HEK293T (cell line): Measurements from ENCODE around the gene CASQ2.

Experiments
- CTCF ChIA-PET: fragments of 350-600 bp; formaldehyde crosslinking; extraction: SDS; loops from one replicate; lab custom pipeline; 2021; ENCODE audit warnings: antibody characterized with exemption, inconsistent platforms; lab: Yijun Ruan, JAX
- POLR2A ChIA-PET: fragments of 350-600 bp; formaldehyde crosslinking; extraction: SDS; loops from one replicate; lab custom pipeline; 2020; ENCODE audit warnings: antibody characterized with exemption, inconsistent platforms; lab: Yijun Ruan, JAX
- DNase-seq: peaks from one replicate; pipeline ENCODE4 v3.0.0; 2012; ENCODE audit warnings: mixed read lengths; ENCODE audit errors: extremely low spot score
- ARNT ChIP-seq: fragments of 450-650 bp; IDR thresholded peaks from 2 replicates; pipeline ENCODE4 v1.6.1; 2017; ENCODE audit warnings: mild to moderate bottlenecking
- BHLHE40 ChIP-seq: fragments of 450-650 bp; IDR thresholded peaks from 2 replicates; pipeline ENCODE4 v1.6.1; 2016; ENCODE audit warnings: mild to moderate bottlenecking, moderate library complexity, borderline replicate concordance
- CTBP1 ChIP-seq: fragments of 450-650 bp; IDR thresholded peaks from 2 replicates; pipeline ENCODE4 v1.6.1; 2016; ENCODE audit warnings: borderline replicate concordance
- ELF4 ChIP-seq: fragments of 450-650 bp; IDR thresholded peaks from 2 replicates; pipeline ENCODE4 v1.6.1; 2017; ENCODE audit warnings: antibody characterized with exemption
- FOXA1 ChIP-seq: fragments of 450-650 bp; IDR thresholded peaks from 2 replicates; pipeline ENCODE4 v1.6.1; 2016; ENCODE audit warnings: mild to moderate bottlenecking
- FOXK2 ChIP-seq: fragments of 450-650 bp; IDR thresholded peaks from 2 replicates; pipeline ENCODE4 v1.6.1; 2016; ENCODE audit warnings: mild to moderate bottlenecking
- FOXM1 ChIP-seq: fragments of 450-650 bp; IDR thresholded peaks from 2 replicates; pipeline ENCODE4 v1.6.1; 2017; ENCODE audit warnings: mild to moderate bottlenecking, borderline replicate concordance
- HDGF ChIP-seq: fragments of 450-650 bp; IDR thresholded peaks from 2 replicates; pipeline ENCODE4 v1.6.1; 2017; ENCODE audit warnings: antibody characterized with exemption, borderline replicate concordance
- L3MBTL2 ChIP-seq: fragments of 450-650 bp; conservative IDR thresholded peaks from 2 replicates; pipeline ENCODE4 v1.6.1; 2016; ENCODE audit warnings: mild to moderate bottlenecking
- LEF1 ChIP-seq: fragments of 450-650 bp; IDR thresholded peaks from 2 replicates; pipeline ENCODE4 v1.6.1; 2017; ENCODE audit warnings: mild to moderate bottlenecking, borderline replicate concordance
- NFRKB ChIP-seq: fragments of 450-650 bp; IDR thresholded peaks from 2 replicates; pipeline ENCODE4 v1.6.1; 2016; ENCODE audit warnings: mild to moderate bottlenecking, moderate library complexity
- SP1 ChIP-seq: fragments of 450-650 bp; IDR thresholded peaks from 2 replicates; pipeline ENCODE4 v1.6.1; 2017
- SUZ12 ChIP-seq: fragments of 450-650 bp; IDR thresholded peaks from 2 replicates; pipeline ENCODE4 v1.6.1; 2016; ENCODE audit warnings: mild to moderate bottlenecking
- TARDBP ChIP-seq: fragments of 450-650 bp; IDR thresholded peaks from 2 replicates; pipeline ENCODE4 v1.6.1; 2016
- ZNF384 ChIP-seq: fragments of 450-650 bp; IDR thresholded peaks from 2 replicates; pipeline ENCODE4 v1.6.1; 2016
- TF ChIP-seq, protein P1 (sequence below): fragments of 450-650 bp; IDR thresholded peaks from 2 replicates; pipeline ENCODE4 v1.6.1; 2016

CASQ2 gene

DNA sequence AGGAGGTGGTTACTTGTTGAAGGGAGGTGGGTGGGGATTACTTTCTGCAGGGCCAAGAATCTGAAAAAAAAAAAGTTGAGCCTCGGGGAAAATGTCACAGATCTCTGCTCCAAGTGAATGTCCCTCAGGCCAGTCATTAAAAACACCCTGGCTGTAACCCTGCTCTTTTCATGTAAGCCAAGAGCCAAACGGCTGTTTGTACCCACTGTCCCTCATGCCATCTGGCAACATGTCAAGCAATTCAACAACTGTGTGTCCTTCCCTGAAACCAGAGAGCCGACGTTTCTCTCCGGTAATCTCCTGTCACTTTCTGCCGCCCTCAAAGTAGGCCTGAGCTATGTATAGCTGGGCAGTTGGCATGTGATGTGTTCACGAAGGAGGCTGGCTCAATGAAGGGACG lies 14.7 kb downstream of the CASQ2 start:
- POLR2A ChIA-PET, result no interaction called here
- DNase-seq, result no peak
- no peak for TF ChIP-seq ZNF384
- TF ChIP-seq TARDBP, result no peak
- TF ChIP-seq HDGF, result no peak
- TF ChIP-seq FOXA1, result no peak
- no peak for TF ChIP-seq L3MBTL2
- TF ChIP-seq SP1, result no peak
- no peak for TF ChIP-seq ELF4
- TF ChIP-seq FOXM1, result no peak
- TF ChIP-seq NFRKB, result no peak
- TF ChIP-seq SUZ12, result no peak
- TF ChIP-seq, protein P1, sequence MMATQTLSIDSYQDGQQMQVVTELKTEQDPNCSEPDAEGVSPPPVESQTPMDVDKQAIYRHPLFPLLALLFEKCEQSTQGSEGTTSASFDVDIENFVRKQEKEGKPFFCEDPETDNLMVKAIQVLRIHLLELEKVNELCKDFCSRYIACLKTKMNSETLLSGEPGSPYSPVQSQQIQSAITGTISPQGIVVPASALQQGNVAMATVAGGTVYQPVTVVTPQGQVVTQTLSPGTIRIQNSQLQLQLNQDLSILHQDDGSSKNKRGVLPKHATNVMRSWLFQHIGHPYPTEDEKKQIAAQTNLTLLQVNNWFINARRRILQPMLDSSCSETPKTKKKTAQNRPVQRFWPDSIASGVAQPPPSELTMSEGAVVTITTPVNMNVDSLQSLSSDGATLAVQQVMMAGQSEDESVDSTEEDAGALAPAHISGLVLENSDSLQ, result no peak
- no peak for TF ChIP-seq BHLHE40
- TF ChIP-seq CTBP1, result no peak
- no peak for TF ChIP-seq FOXK2
- TF ChIP-seq LEF1, result no peak
- TF ChIP-seq ARNT, result no peak
- CTCF ChIA-PET, result interaction anchor here (0.6 kb wide), 1 partner anchor 78 kb away, joined by 5 read pairs; no protein-coding TSS in a partner anchor

DNA sequence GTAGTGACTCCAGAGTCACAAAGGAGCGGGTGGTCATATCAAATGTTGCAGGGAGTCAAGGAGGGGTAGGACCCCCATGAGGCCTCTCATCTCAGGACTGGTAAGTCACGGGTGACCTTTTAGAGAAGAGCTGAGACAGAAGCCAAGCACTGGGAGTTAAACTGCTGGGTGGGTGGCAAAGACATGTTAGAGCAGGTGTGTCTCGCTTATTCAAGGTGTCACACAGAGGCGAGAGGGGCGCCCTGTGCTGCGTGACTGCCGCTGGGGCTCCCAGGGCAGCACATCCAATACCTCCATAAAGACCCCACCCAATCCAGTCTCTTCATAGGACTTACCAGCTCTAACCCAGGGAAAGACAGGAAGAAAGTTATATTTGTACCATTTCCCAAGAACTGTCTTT lies 15.2 kb downstream of the CASQ2 start:
- no peak for DNase-seq
- POLR2A ChIA-PET, result no interaction called here
- TF ChIP-seq LEF1 (no peak), ARNT (no peak), NFRKB (no peak), HDGF (no peak)
- CTCF ChIA-PET, result no interaction called here

DNA sequence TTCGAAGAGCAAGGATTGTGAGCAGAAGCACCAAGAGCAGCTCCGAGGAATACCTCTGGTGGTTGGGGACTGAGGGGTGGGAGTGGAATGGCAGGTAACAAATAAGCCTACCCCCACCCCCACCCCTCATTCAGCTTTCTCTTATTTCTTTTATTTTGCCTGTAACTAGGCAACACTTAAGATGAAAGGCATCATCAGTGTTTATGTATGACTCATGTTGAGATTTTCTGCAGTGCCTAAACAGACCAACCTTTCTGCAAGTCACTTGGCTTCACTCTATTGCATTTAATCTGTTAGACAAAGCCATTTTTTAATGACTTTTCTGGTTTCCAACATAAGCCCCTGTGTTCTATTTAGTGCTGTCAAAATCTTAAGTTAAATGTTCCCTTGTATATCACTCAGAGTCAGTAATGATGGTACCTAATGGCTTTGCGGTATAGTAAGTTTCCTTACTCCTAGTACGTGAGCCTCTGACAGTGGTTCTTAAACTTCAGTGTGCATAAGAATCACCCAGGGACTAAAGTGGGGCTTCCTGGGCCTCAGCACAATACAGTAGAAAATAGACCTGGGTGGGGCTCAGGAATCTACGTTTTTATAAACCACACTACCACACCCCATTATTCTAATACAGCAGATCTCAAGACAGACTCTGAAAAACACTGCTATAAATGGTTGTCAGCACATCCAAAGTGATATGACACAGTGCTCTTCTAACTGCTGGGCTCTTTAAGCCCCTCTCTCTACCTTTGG lies 19.9 kb downstream of the CASQ2 start:
- POLR2A ChIA-PET, result no interaction called here
- no peak for TF ChIP-seq BHLHE40
- TF ChIP-seq SUZ12, result no peak
- TF ChIP-seq HDGF, result no peak
- no peak for TF ChIP-seq FOXA1
- TF ChIP-seq ARNT, result no peak
- TF ChIP-seq ELF4, result no peak
- TF ChIP-seq FOXM1, result no peak
- TF ChIP-seq LEF1, result no peak
- TF ChIP-seq FOXK2, result no peak
- DNase-seq, result no peak
- CTCF ChIA-PET, result no interaction called here

DNA sequence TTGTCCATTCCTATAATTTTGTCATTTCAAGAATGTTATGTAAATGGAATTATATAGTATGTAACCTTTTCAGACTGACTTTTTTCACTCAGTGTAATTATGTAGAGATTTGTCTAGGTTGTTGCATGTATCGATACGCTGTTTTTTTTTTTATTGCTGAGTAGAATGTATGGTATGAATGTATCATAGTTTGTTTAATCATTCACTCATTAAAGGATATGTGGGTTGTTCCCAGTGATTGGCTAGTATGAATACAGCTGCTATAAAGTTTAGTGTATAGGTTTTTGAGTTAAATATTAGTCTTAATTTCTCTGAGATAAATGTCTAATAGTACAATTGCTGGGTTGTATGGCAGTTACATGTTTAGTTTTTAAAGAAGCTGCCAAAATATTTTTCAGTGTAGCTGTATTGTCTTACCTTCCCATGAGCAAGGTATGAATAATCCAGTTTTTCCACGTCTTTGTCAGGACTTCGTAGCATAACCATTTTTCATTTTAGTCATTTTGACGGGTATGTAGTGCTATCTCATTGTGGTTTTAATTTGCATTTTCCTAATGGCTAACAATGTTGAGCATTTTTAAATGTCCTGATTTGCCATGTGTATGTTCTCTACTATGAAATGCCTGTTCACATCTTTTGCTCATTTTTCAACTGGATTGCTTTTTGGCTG lies 22.4 kb downstream of the CASQ2 start:
- no peak for DNase-seq
- TF ChIP-seq FOXM1 (no peak), LEF1 (no peak), ARNT (no peak), ELF4 (no peak), FOXK2 (no peak), ZNF384 (no peak), FOXA1 (no peak), TARDBP (no peak), L3MBTL2 (no peak), NFRKB (no peak), SP1 (no peak), HDGF (no peak)
- ChIA-PET POLR2A (no interaction called here), CTCF (no interaction called here)

DNA sequence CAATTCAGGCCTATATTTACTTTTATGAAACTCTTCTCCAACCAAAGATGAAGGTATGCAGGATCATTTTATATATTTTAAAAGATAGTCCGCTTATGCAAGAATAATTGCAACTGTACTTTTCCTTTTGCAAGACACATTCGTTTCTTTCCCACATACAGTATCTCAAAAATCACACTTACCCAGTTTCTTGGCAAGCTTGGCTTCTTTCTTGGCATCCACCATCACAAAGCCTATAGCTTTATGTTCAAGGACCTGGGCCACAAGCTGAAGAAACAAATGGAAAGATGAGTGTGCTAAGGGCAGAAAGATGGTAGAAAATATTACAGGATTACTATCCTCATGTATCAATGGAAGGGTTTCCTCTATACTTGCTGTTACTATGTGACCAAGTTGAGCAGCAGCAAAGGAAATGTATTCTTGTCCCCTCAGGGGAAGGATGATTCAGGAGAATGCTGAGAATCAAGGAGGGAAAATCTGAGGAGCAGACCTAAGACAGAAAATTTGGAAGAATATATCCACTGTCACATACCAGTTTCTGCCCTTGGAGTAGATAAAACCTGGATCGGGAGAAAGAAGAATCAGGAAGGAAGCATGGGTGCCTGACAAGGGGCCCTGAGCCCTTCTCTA lies 23.8 kb downstream of the CASQ2 start:
- CTCF ChIA-PET, result no interaction called here
- TF ChIP-seq FOXA1, result no peak
- no peak for TF ChIP-seq TARDBP
- TF ChIP-seq ZNF384, result no peak
- TF ChIP-seq ELF4, result no peak
- no peak for TF ChIP-seq FOXM1
- no peak for TF ChIP-seq L3MBTL2
- no peak for TF ChIP-seq CTBP1
- TF ChIP-seq ARNT, result no peak
- no peak for TF ChIP-seq SUZ12
- TF ChIP-seq BHLHE40, result no peak
- no peak for TF ChIP-seq LEF1
- no peak for TF ChIP-seq HDGF
- TF ChIP-seq FOXK2, result no peak
- POLR2A ChIA-PET, result no interaction called here
- DNase-seq, result no peak

DNA sequence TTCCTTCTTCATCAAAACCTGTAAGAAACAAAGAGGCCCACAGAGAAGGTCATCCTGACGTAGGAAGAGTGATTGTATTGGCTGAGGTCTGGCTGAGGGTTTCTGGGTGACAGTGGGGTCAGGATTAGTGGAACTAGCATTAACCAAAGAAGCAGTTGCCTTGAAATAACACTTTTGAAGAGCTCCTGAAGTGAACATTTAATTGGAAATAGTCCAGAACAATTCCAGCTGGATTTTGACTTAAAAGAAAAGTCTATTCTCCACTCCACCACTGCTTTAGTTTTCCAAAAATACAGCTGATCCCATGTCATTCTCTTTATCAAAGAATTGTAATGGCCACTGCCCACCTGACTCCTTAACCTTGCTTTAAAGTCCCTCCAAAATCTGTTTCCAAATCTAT lies 27.7 kb downstream of the CASQ2 start:
- no peak for TF ChIP-seq ZNF384
- TF ChIP-seq LEF1, result no peak
- no peak for TF ChIP-seq TARDBP
- TF ChIP-seq BHLHE40, result no peak
- no peak for TF ChIP-seq FOXA1
- TF ChIP-seq CTBP1, result no peak
- no peak for TF ChIP-seq NFRKB
- no peak for TF ChIP-seq SUZ12
- no peak for TF ChIP-seq FOXK2
- TF ChIP-seq, protein P1, result no peak
- TF ChIP-seq L3MBTL2, result no peak
- no peak for TF ChIP-seq HDGF
- no peak for TF ChIP-seq ELF4
- no peak for TF ChIP-seq ARNT
- no peak for TF ChIP-seq SP1
- CTCF ChIA-PET, result no interaction called here
- no peak for DNase-seq
- POLR2A ChIA-PET, result no interaction called here
